ENCODE measurements around the gene RTN1. TPM values are rescaled to one million over a fixed set of nuclear protein-coding genes. Genes with fewer than 3 reads are reported as not detected.

Gene RTN1
- total and polyA plus RNA-seq, 10 of the 15 experiments (the other 5 are each of a cell fraction or from before 2014, with no cell fraction given): 0.03 to 0.55 (median 0.13) TPM; not detected in 4

DNA sequence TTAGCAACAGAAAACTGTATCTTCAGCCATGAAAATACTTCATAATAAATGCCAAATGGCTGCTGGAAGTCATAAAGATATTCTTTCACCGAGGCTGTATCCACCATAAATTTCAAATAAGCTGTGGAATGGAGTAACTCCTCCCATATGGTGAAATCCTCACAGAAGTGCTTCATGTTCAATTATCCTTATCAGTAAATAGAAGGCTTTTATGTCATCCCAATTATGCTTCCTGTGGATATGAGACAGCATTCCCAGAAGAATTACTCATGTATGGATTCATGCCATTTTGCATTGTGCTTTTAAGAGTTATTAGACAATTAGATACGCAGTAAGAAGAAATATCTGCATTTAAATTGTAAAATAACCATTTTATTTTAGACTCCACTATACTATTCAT is 99.0 kb downstream of the RTN1 start (continued):
- no peak for TF ChIP-seq NR2F1 (conservative IDR thresholded peaks at IDR 0.05)
- no peak for TF ChIP-seq BHLHE40 (IDR thresholded peaks at IDR 0.05; ENCODE audit: borderline replicate concordance in 1 of 2, low read depth in 2 of 2, low read length in 1 of 2)

DNA sequence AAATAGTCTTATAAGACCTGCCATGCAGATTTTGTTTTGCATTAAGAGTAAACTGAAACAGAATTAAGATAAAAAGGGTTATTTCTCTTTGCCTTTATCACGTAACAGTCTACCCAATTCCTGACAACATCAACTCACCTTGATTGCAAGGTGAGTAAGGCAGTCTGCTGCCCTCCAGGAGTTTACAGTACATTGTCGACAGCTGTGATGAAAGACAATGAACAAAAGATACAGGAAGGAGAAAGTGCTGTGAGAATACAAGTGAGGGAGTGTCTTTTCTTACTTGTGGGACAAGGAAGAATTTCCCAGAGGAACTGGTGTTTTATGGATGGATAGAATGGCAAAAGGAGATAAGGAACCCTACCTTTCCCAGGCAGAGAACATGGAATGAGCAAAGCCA is 101.0 kb downstream of the RTN1 start:
- H4K20me1 ChIP-seq (ENCODE audit: control insufficient read depth, insufficient read depth): no peaks in the 10 kb centered on the region
- H3K27ac ChIP-seq (ENCODE audit: control insufficient read depth, insufficient read depth): no peak overlapping the region
- CTCF ChIA-PET: no interaction called here
- TF ChIP-seq ZBTB33 (IDR thresholded peaks at IDR 0.05): no peak
- no peak for TF ChIP-seq POU2F2 (IDR thresholded peaks at IDR 0.05; ENCODE audit: borderline replicate concordance, low read depth, low read length)
- TF ChIP-seq RAD21 (IDR thresholded peaks at IDR 0.05; ENCODE audit: insufficient read depth, low read depth, low read length): no peak
- no peak for TF ChIP-seq ESRRA (IDR thresholded peaks at IDR 0.05; ENCODE audit: low read length)
- no peak overlapping the region for H3K9ac ChIP-seq (ENCODE audit: control insufficient read depth, insufficient read depth, low read length)
- H3K79me2 ChIP-seq (ENCODE audit: control insufficient read depth, insufficient read depth, low read length): no peaks in the 10 kb centered on the region
- no peaks in the 10 kb centered on the region for H3K27me3 ChIP-seq (replicated peaks in 1 of 2; ENCODE audit: control insufficient read depth in 2 of 2, insufficient read depth in 2 of 2, low read length in 1 of 2)
- no peaks in the 10 kb centered on the region for H3K36me3 ChIP-seq (ENCODE audit: control insufficient read depth in 2 of 2, insufficient read depth in 2 of 2, low read length in 1 of 2)
- SMC1A ChIA-PET (ENCODE audit: uncharacterized antibody, unreplicated experiment): no interaction called here
- FAIRE-seq (no peak), DNase-seq (ENCODE audit: low read depth, low spot score) (no peak), ATAC-seq (no peak)
- POLR2A ChIA-PET: no interaction called here
- H2AFZ ChIP-seq (ENCODE audit: control insufficient read depth, low read depth, low read length): no peak overlapping the region
- RAD21 ChIA-PET (ENCODE audit: unreplicated experiment): no interaction called here
- intact Hi-C loops (cut with micrococcal nuclease; ENCODE audit: unreplicated experiment): no loop called here
- BruUV-seq (replicated peaks): no TSS peak
- no peak overlapping the region for H3K4me3 ChIP-seq
- in situ Hi-C loops (cut with MboI): no loop called here
- no peaks in the 10 kb centered on the region for H3K9me3 ChIP-seq (replicated peaks; ENCODE audit: control insufficient read depth, insufficient read depth, low read length)
- 20% methylated on average over 2 of the region's 2 CpGs for WGBS (ENCODE audit: insufficient coverage, insufficient replicate concordance, low lambda C conversion rate, missing lambda C conversion rate)
- no peaks in the 10 kb centered on the region for H3K4me1 ChIP-seq (ENCODE audit: control insufficient read depth, insufficient read depth, low read length)
- no peak overlapping the region for H3K4me2 ChIP-seq (ENCODE audit: control insufficient read depth, insufficient read depth)
